Measurements from ENCODE around the gene CELF4.

Gene CELF4

DNA sequence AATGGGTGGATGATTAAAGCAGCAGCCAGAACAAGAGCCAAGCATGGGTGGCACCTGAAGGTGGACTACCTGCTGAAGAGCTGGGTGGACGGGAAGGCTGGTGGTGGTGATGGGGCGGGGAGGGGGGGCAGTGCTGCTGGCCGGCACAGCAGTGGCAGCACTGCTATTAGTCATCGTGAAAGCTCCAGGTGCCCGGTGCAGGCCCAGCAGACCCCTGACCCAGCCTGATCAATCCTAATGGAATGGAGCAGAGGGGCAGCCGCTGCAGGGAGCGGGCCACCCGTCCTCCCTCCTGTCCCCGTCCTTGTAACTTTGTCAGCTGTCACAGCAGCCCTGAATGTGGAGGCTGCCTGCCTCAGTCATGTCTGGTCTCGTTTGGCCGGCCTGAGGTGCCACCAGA, 174.9 kb downstream of the CELF4 start:
- Histone ChIP-seq H3K4me1 (ENCODE audit: control insufficient read depth, insufficient read depth, low read length) (peaks cover 25% of the 10 kb centered on the region), H3K9ac (ENCODE audit: low read length) (no peak overlapping the region), H3K9me3 (ENCODE audit: control insufficient read depth, insufficient read depth, low read depth, low read length) (peaks cover 20% of the 10 kb centered on the region), H3K4me3 (ENCODE audit: low read depth, low read length) (no peak overlapping the region), H3K27ac (ENCODE audit: low read depth, low read length) (no peak overlapping the region), H3K36me3 (ENCODE audit: control insufficient read depth, insufficient read depth, low read length) (no peaks in the 10 kb centered on the region), H3K27me3 (ENCODE audit: control insufficient read depth, insufficient read depth, low read length) (peaks cover 63% of the 10 kb centered on the region)

DNA sequence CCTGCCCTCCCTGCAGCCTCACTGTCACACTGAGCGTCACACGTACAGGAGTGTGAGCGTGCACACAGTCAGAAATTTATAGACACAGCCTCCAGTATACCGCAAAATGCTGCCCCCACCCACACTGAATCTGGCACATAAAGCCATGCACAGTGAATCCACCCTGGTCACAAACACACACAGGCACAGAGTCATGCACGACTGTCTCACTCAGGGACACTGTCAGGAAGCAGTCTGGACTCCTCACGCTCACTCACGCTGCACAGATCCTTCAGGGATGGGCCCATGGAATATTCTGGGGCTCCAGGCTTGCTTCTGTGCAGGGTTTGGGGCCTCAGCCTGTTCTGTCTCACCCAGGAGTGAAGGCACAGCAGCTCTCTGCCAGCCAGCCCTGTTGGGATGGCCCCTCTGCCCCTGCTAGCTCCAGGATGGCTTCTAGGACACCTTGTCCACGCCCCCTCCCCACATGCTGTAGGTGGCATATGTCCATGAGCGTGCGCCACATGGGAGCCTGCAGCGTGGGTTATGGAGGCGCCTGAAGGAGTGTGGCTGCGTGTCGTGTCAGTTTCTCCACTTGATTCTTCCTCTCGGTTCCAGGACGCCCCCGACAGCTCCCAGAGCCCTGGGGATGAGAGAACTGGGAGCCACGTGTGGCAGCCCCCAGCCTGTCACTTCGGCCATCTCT, 175.8 kb downstream of the CELF4 start:
- Histone ChIP-seq H3K9me3 (ENCODE audit: control insufficient read depth, insufficient read depth, low read depth, low read length) (peaks cover 20% of the 10 kb centered on the region), H3K4me3 (ENCODE audit: low read depth, low read length) (no peak overlapping the region), H3K36me3 (ENCODE audit: control insufficient read depth, insufficient read depth, low read length) (no peaks in the 10 kb centered on the region), H3K9ac (ENCODE audit: low read length) (no peak overlapping the region), H3K27me3 (ENCODE audit: control insufficient read depth, insufficient read depth, low read length) (peaks cover 54% of the 10 kb centered on the region), H3K4me1 (ENCODE audit: control insufficient read depth, insufficient read depth, low read length) (peaks cover 25% of the 10 kb centered on the region), H3K27ac (ENCODE audit: low read depth, low read length) (no peak overlapping the region)

DNA sequence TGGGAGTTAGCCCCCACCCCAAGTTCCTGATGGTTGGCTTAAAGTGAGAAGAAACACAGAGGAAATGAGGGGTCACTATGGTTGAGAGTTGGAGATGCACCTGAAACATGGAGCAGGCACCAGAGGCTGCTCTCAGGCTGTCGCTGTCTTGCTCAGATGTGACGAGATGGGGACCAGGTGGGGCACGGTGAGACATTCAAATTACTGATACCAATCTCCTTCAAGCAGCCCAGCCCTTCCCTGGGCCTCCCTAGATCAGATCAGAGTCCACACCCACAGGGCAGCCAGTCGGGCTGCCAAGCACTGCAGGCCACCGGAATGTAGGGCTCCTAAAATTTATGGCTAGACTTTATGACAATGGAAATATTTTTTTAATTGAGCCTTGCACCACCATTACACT, 176.6 kb downstream of the CELF4 start:
- Histone ChIP-seq H3K9ac (ENCODE audit: low read length) (no peak overlapping the region), H3K27me3 (ENCODE audit: control insufficient read depth, insufficient read depth, low read length) (peaks cover 47% of the 10 kb centered on the region), H3K4me1 (ENCODE audit: control insufficient read depth, insufficient read depth, low read length) (peaks cover 26% of the 10 kb centered on the region), H3K4me3 (ENCODE audit: low read depth, low read length) (no peak overlapping the region), H3K27ac (ENCODE audit: low read depth, low read length) (no peak overlapping the region), H3K9me3 (ENCODE audit: control insufficient read depth, insufficient read depth, low read depth, low read length) (peaks cover 20% of the 10 kb centered on the region), H3K36me3 (ENCODE audit: control insufficient read depth, insufficient read depth, low read length) (no peaks in the 10 kb centered on the region)

DNA sequence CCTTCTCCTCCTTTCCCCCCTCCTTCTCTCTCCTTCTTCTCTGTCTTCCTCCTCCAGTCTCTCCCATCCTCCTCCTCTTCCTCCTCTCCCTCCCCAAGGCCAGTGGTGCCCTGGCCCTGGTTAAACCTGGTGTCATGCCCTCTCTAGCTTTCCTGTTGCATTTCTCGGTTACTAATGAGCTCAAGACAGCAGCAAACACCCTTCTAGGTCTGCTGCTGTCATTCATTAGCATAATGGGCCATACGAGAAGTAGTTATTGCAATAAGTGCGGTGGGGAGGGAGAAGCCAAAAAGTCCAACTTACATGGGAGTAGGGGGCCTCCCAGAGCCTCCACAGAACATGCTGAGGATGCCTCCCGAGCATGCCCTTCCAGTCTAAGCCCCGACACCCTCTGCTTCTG, 177.2 kb downstream of the CELF4 start:
- H3K27me3 ChIP-seq (ENCODE audit: control insufficient read depth, insufficient read depth, low read length): peaks cover 44% of the 10 kb centered on the region
- H3K4me3 ChIP-seq (ENCODE audit: low read depth, low read length): no peak overlapping the region
- H3K9ac ChIP-seq (ENCODE audit: low read length): no peak overlapping the region
- H3K36me3 ChIP-seq (ENCODE audit: control insufficient read depth, insufficient read depth, low read length): no peaks in the 10 kb centered on the region
- no peak overlapping the region for H3K27ac ChIP-seq (ENCODE audit: low read depth, low read length)
- H3K4me1 ChIP-seq (ENCODE audit: control insufficient read depth, insufficient read depth, low read length): peaks cover 29% of the 10 kb centered on the region
- peaks cover 20% of the 10 kb centered on the region for H3K9me3 ChIP-seq (ENCODE audit: control insufficient read depth, insufficient read depth, low read depth, low read length)

DNA sequence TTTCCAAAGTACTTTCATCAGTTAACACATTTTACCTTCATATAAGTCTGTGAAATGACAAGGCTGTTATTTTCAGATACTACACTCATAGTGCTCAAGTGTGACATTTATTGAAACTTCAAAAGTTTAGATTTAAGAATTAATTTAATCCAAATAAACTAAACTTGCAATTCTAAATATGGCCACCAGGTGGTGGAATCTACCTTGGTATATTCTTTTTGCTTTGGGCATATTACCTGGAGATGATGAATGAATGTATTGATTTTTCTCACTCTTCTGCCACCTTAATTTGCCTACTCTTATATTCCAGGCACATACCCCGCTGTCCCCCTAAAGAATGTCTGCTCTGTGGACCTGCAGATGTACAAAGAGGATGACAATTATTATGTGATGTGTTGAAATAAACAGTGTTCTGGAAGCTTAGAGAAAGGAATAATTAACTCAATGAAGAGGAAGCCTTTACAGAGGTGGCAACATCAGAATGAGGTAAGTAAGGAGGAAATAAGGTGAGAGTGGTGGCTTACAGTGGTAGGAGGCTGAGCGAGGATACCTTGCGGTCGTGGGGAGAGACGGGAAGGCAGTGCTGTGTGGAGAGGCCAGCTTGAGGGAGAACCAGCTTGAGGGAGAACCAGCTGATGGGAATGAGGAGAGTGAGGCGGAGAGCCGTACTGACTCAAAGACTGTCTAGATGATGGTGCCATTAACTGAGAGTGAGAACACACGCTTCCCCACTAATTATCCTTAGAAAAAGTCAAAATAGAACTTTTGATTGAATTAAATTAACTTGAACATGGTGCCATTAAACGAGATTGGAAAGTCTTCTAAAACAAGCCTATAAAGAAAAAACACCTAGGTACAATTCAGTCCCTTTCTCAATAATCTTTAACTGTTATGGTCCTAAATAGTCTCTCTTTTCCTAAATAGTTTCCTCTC, 179.5 kb downstream of the CELF4 start:
- Histone ChIP-seq H3K9me3 (ENCODE audit: control insufficient read depth, insufficient read depth, low read depth, low read length) (peaks cover 20% of the 10 kb centered on the region), H3K4me1 (ENCODE audit: control insufficient read depth, insufficient read depth, low read length) (peaks cover 12% of the 10 kb centered on the region), H3K27ac (ENCODE audit: low read depth, low read length) (no peak overlapping the region), H3K9ac (ENCODE audit: low read length) (no peak overlapping the region), H3K36me3 (ENCODE audit: control insufficient read depth, insufficient read depth, low read length) (no peaks in the 10 kb centered on the region), H3K4me3 (ENCODE audit: low read depth, low read length) (no peak overlapping the region), H3K27me3 (ENCODE audit: control insufficient read depth, insufficient read depth, low read length) (peaks cover 21% of the 10 kb centered on the region)

DNA sequence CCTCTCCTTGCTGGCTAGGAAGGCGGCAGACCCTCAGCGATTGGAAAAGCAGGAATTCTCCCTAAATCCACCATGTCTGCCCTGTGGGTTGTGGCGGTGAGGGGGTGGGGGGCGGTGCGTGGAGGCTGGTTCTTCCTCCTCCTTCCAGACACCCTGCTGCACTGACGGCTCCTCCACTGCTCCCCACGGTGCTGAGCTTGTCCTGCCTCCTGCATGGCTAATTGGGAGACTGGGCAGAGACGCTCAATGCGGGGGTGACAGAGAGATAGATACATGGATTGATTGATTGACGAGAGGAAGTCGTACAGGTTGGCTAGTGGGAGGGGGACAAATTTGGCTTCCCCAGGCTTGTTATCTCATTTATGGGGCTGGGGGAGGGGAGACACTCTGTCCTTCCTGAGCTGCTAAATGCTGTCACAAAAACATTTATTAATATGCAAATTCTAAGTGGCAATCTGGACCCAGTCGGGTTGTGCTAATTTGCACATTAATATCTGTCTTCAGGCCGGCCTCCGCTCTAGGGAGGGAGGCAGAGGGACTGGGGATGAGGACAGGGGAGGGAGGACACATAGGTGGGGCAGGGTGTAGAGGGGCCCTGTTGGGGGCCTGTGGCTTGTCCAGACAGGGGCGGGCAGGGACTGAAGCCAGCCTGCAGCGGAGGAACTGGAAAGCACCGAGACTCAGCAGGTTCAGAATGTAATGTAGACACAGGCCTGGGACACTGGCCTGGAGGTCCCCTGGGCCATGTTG, 181.6 kb downstream of the CELF4 start:
- H3K27ac ChIP-seq (ENCODE audit: low read depth, low read length): no peak overlapping the region
- no peak overlapping the region for H3K4me3 ChIP-seq (ENCODE audit: low read depth, low read length)
- H3K9ac ChIP-seq (ENCODE audit: low read length): no peak overlapping the region
- H3K27me3 ChIP-seq (ENCODE audit: control insufficient read depth, insufficient read depth, low read length): peaks cover 32% of the 10 kb centered on the region
- peaks cover 6% of the 10 kb centered on the region for H3K9me3 ChIP-seq (ENCODE audit: control insufficient read depth, insufficient read depth, low read depth, low read length)
- peaks cover 12% of the 10 kb centered on the region for H3K4me1 ChIP-seq (ENCODE audit: control insufficient read depth, insufficient read depth, low read length)
- H3K36me3 ChIP-seq (ENCODE audit: control insufficient read depth, insufficient read depth, low read length): no peaks in the 10 kb centered on the region

DNA sequence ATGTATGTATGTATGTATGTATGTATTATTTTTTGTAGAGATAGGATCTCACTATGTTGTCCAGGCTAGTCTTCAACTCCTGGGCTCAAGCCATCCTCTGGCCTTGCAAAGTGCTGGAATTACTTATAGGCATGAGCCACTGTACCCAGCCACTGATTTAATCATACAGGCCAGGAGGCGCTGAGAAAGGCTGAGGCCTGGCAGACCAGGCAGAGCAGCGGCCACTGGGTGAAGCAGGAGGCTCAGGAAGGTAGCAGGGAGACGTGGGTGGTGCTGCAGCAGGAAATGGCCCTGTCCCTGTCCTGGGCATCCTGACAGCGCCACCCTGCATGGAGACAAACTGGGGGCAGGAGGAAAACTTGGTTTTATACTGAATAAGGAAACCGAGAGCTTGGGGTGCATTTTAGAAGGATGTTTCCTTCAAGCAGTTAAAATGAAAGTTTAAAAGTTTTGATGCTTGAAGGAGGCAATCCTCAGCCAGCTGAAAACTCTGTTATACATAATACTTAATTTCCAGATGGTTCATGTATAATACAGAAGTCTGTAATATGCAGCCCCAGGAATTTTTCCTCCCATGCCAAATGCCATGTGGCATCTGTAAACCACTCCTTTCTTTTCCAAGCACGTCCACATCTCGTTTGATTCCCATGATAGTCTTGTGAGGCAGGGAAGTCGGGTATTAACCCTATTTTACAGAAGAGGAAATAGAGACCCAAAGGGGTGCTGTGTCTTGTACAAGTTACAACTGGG, 182.4 kb downstream of the CELF4 start:
- H3K4me3 ChIP-seq (ENCODE audit: low read depth, low read length): no peak overlapping the region
- no peak overlapping the region for H3K9ac ChIP-seq (ENCODE audit: low read length)
- no peak overlapping the region for H3K27ac ChIP-seq (ENCODE audit: low read depth, low read length)

DNA sequence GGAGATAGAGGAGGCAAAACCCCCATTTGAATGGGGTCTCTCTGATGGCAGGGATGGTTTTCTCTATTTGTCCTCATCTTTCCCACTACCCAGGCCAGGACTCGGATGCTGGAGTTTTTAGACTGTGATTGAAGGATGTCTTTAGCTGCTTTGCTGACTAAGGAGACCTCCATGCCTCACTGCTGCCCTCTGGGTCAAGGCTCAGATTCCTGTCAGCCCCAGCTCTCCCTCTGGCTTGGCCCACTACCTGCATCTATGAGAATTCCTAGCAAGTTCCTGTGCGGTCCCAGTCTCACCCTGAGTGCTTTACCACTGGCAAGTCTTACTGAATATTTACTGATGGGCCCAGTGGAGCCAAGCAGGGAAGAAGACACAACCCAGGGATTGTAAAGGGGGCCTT, 184.0 kb downstream of the CELF4 start:
- no peak overlapping the region for H3K4me3 ChIP-seq (ENCODE audit: low read depth, low read length)
- H3K27me3 ChIP-seq (ENCODE audit: control insufficient read depth, insufficient read depth, low read length): peaks cover 42% of the 10 kb centered on the region
- H3K36me3 ChIP-seq (ENCODE audit: control insufficient read depth, insufficient read depth, low read length): no peaks in the 10 kb centered on the region
- H3K4me1 ChIP-seq (ENCODE audit: control insufficient read depth, insufficient read depth, low read length): peaks cover 14% of the 10 kb centered on the region
- no peak overlapping the region for H3K9ac ChIP-seq (ENCODE audit: low read length)
- H3K27ac ChIP-seq (ENCODE audit: low read depth, low read length): no peak overlapping the region
- no peaks in the 10 kb centered on the region for H3K9me3 ChIP-seq (ENCODE audit: control insufficient read depth, insufficient read depth, low read depth, low read length)

More for the DNA sequence above, 182.4 kb downstream of the CELF4 start:
- Histone ChIP-seq H3K36me3 (ENCODE audit: control insufficient read depth, insufficient read depth, low read length) (no peaks in the 10 kb centered on the region), H3K27me3 (ENCODE audit: control insufficient read depth, insufficient read depth, low read length) (peaks cover 32% of the 10 kb centered on the region), H3K4me1 (ENCODE audit: control insufficient read depth, insufficient read depth, low read length) (peaks cover 12% of the 10 kb centered on the region), H3K9me3 (ENCODE audit: control insufficient read depth, insufficient read depth, low read depth, low read length) (no peaks in the 10 kb centered on the region)

DNA sequence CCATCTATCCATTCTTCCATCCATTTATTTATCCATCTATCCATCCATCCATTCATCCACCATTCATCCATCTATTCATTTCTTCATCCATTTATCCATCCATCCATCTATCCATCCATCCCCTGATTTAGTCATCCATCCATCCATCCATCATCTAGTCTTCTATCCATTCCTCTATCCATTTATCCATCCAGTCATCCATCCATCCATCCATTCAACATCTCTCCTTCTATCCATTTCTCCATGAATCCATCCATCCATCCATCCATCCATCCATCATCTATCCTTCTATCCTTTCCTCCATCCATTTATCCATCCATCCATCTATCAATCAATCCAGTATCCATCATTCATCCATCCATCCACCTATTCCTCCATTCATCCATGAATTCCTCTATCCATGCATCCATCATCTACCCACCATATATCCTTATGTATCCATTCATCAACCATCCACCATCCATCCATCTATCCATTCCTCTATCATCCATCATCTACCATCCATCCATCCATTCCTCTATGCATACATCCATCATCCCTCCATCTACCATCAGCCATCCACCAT, 185.0 kb downstream of the CELF4 start:
- no peaks in the 10 kb centered on the region for H3K36me3 ChIP-seq (ENCODE audit: control insufficient read depth, insufficient read depth, low read length)
- no peaks in the 10 kb centered on the region for H3K9me3 ChIP-seq (ENCODE audit: control insufficient read depth, insufficient read depth, low read depth, low read length)
- H3K27ac ChIP-seq (ENCODE audit: low read depth, low read length): no peak overlapping the region
- H3K9ac ChIP-seq (ENCODE audit: low read length): no peak overlapping the region
- peaks cover 51% of the 10 kb centered on the region for H3K27me3 ChIP-seq (ENCODE audit: control insufficient read depth, insufficient read depth, low read length)
- H3K4me3 ChIP-seq (ENCODE audit: low read depth, low read length): no peak overlapping the region
- H3K4me1 ChIP-seq (ENCODE audit: control insufficient read depth, insufficient read depth, low read length): peaks cover 15% of the 10 kb centered on the region

DNA sequence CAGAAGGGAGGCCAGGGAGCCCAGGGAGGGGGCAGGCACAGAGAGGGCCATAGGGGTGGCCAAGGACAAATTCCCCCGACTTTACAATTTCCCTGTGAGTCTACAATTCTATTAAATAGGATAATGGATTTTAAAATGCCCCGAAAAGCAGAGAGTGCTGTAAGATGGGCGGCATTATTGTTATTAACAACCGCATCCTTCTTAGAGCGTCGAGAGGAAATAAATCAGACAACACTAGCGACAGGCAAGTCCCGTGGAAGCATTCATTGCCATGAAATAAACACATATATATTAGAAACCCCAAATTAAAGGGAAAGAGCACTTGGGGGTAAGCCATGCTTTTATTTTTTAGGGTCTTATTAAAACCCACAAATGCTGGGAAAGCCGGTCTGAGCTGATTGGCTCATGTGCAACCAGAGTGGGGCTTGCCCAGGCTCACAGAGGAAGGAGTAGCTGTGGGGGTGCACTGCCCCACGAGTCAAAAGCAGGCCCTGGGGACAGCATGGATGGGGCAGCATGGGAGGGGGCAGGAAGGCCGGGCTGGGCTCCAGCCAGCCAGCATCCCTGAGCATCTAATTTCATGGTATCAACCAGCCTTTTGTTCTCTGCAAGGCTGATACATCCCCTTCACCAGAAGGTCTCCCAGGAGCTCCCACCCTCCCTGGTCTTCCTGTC, 187.1 kb downstream of the CELF4 start:
- no peak overlapping the region for H3K27ac ChIP-seq (ENCODE audit: low read depth, low read length)

More for the DNA sequence above, 187.1 kb downstream of the CELF4 start:
- Histone ChIP-seq H3K9ac (ENCODE audit: low read length) (no peak overlapping the region), H3K9me3 (ENCODE audit: control insufficient read depth, insufficient read depth, low read depth, low read length) (no peaks in the 10 kb centered on the region), H3K27me3 (ENCODE audit: control insufficient read depth, insufficient read depth, low read length) (peaks cover 72% of the 10 kb centered on the region), H3K36me3 (ENCODE audit: control insufficient read depth, insufficient read depth, low read length) (no peaks in the 10 kb centered on the region), H3K4me1 (ENCODE audit: control insufficient read depth, insufficient read depth, low read length) (0 out of 2 replicates have a peak, but pooled peaks cover 3% of the 10 kb centered on the region), H3K4me3 (ENCODE audit: low read depth, low read length) (no peak overlapping the region)

All from HUES6 (cell line).